Psoas muscle (tissue), 8 donors: ENCODE data around the gene ZNF608. TPM values are rescaled to one million over a fixed set of nuclear protein-coding genes. Genes with fewer than 3 reads are reported as not detected.
A peak's percentile ranks its signal among the peaks of the same experiment; 100 is the strongest.

Experiments
- ATAC-seq, 4 donors: fragments of 200-7000 bp; cut with Tn5 transposase; one replicate each; pipeline ENCODE4 v1.9.1; 2020; ENCODE audit warnings: moderate library complexity in 3 of 4, mild to moderate bottlenecking in 2 of 4
- DNase-seq, 2 donors: peaks; one replicate each; pipeline ENCODE4 v3.0.0-alpha.2; 2020
- H3K27ac ChIP-seq: fragments of 200-600 bp; one replicate; pipeline ENCODE4 v1.8.0; 2022
- H3K27me3 ChIP-seq, 3 donors: fragments of 200-600 bp in 1 of 3; one replicate each; pipeline versions ENCODE4 v1.6.1 to v1.8.0; 2013 to 2022; ENCODE audit warnings: low read length in 2 of 3, mild to moderate bottlenecking in 2 of 3, moderate library complexity in 1 of 3; ENCODE audit not compliant: insufficient read depth in 3 of 3
- H3K36me3 ChIP-seq, 2 donors: fragments of 200-600 bp in 1 of 2; one replicate each; pipeline versions ENCODE4 v1.6.1 to v1.8.0; 2013 to 2022; ENCODE audit warnings: low read depth in 1 of 2, mild to moderate bottlenecking in 1 of 2, moderate library complexity in 1 of 2; ENCODE audit not compliant: insufficient read depth in 1 of 2
- H3K4me1 ChIP-seq: fragments of 200-600 bp; one replicate; pipeline ENCODE4 v1.8.0; 2022
- H3K4me3 ChIP-seq: fragments of 200-600 bp; one replicate; pipeline ENCODE4 v1.8.0; 2022; ENCODE audit warnings: mild to moderate bottlenecking
- H3K9me3 ChIP-seq: fragments of 200-600 bp; one replicate; pipeline ENCODE4 v1.8.0; 2022
- WGBS, 3 donors: extraction: QIAGEN DNeasy Blood & Tissue Kit; methylation state at CpG; one replicate each; pipeline versions ENCODE4 v1.1.6 to v1.1.7; 2013; 5-methylcytosine and 5-hydroxymethylcytosine counted together
- intact Hi-C, 2 donors: fragments of 100-400 bp; cut with DNase I; formaldehyde crosslinking; loops; one replicate each; pipeline versions ENCODE4 v1.11.0 to v1.14.2; 2022
- long read RNA-seq, 2 donors: library from polyadenylated mRNA; unstranded; transcript quantifications; one replicate each; pipeline ENCODE4 v2.0.0, GENCODE V29; 2021
- polyA plus RNA-seq, 3 donors: library from polyadenylated mRNA; stranded (reverse); fragments of 200-250 nt; gene quantifications; one replicate each; pipeline ENCODE4 v1.2.3, GENCODE V29; 2013
- total RNA-seq, 4 donors: library from RNA; stranded (reverse); fragmentation: NEBNext Ultra II Directional in 2 of 4; extraction: Animal tissue kit (Norgen Biotek cat#: 25700) in 2 of 4; gene quantifications; one replicate each; pipeline versions ENCODE4 v1.2.1 to v1.2.4, GENCODE V29; 2021 to 2023
- TF ChIP-seq, protein P1 (sequence below): fragments of 200-600 bp; IDR thresholded peaks from one replicate; pipeline ENCODE4 v1.8.0; 2022; ENCODE audit warnings: antibody characterized with exemption
- donor health status: healthy with polysubstance abuse.
- donor health status: DM: no; HTN: no; CAD: no; lungs with moderate emphysema.
- donor health status: Bipolar disorder and iron deficiency.
- donor health status: healthy.
- donor health status: DM: yes; HTN: yes; CAD: no.
- donor health status: DM: no; HTN: no; CAD: no.
- donor health status: DM: no; HTN: no; CAD: no.
- donor health status: DM: yes; HTN: yes; CAD: no.

The ZNF608 gene
- total RNA-seq = 10 to 100 TPM in 2 of 4 donors, 1 to 10 TPM in 2; 7.3 to 11.7 (median 10.3) TPM
- 1 to 10 TPM; 1.6 to 9.8 (median 3.3) TPM for polyA plus RNA-seq
- long read RNA-seq, donor 1, partial matches to known transcripts = 1 of 2 reads
- long read RNA-seq, donor 1, other reads (novel, unspliced or antisense) = 0 of 2 reads
- long read RNA-seq, donor 2, partial matches to known transcripts = 0 of 5 reads
- long read RNA-seq, donor 2, other reads (novel, unspliced or antisense) = 5 of 5 reads

GRCh38 chr5:124745928-124746915, at the start of gene ZNF608:
Gene ZNF608 (minus strand): TSS chr5:124746639. CDS start chr5:124744989, 1,650 bp downstream.
- DNase-seq (no peak), ATAC-seq (peak in 1 of 4 donors; percentile 25)
- H3K4me3 ChIP-seq = peak within 1 kb of the TSS; percentile 83
- H3K27ac ChIP-seq = peak within 1 kb of the TSS; percentile 95
- H3K4me1 ChIP-seq = peaks cover 22% of the 10 kb centered on the region
- TF ChIP-seq, protein P1, sequence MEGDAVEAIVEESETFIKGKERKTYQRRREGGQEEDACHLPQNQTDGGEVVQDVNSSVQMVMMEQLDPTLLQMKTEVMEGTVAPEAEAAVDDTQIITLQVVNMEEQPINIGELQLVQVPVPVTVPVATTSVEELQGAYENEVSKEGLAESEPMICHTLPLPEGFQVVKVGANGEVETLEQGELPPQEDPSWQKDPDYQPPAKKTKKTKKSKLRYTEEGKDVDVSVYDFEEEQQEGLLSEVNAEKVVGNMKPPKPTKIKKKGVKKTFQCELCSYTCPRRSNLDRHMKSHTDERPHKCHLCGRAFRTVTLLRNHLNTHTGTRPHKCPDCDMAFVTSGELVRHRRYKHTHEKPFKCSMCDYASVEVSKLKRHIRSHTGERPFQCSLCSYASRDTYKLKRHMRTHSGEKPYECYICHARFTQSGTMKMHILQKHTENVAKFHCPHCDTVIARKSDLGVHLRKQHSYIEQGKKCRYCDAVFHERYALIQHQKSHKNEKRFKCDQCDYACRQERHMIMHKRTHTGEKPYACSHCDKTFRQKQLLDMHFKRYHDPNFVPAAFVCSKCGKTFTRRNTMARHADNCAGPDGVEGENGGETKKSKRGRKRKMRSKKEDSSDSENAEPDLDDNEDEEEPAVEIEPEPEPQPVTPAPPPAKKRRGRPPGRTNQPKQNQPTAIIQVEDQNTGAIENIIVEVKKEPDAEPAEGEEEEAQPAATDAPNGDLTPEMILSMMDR = no peak
- WGBS, 3 donors = 2 to 3% (median 3%) methylated on average over 18 of the region's 18 CpGs
- H3K27me3 ChIP-seq = no peaks in the 10 kb centered on the region
- no peaks in the 10 kb centered on the region for H3K9me3 ChIP-seq
- no peaks in the 10 kb centered on the region for H3K36me3 ChIP-seq
- intact Hi-C loops = loop anchor here (2.0 to 10.0 kb wide), 3 partner anchors 84 to 221 kb away; no protein-coding TSS in a partner anchor

DNA sequence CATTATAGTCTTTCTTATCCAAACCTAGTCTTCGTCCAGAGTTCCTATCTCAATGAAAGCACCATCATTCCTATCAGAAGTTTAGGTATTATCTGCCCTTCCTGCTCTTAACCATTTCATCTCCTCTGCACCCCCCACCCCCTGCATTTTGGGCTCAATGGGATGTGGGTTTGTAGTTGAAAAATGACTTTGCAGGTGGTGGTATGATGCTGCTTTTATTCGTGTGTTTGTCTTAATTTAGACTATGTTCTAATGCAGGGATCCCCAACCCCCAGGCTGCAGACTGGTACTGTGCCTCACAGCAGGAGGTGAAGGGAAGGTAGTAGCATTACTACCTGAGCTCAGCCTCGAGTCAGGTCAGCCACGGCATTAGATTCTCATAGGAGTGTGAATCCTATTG, 49.4 kb upstream of the ZNF608 start:
- no peaks in the 10 kb centered on the region for H3K4me1 ChIP-seq
- DNase-seq = no peak
- intact Hi-C loops = no loop called here
- TF ChIP-seq, protein P1 = no peak
- no peak overlapping the region for H3K4me3 ChIP-seq
- no peaks in the 10 kb centered on the region for H3K9me3 ChIP-seq
- no peak overlapping the region for H3K27ac ChIP-seq
- no peaks in the 10 kb centered on the region for H3K36me3 ChIP-seq
- no peak for ATAC-seq
- H3K27me3 ChIP-seq = no peaks in the 10 kb centered on the region
- WGBS, 3 donors = 77 to 86% (median 79%) methylated on average over 4 of the region's 4 CpGs

- H3K9me3 ChIP-seq = no peaks in the 10 kb centered on the region
- DNase-seq (no peak), ATAC-seq (no peak)
- no peaks in the 10 kb centered on the region for H3K4me1 ChIP-seq
- H3K27me3 ChIP-seq = no peaks in the 10 kb centered on the region
- no peak overlapping the region for H3K4me3 ChIP-seq
- WGBS, 3 donors = 38 to 43% (median 38%) methylated on average over 7 of the region's 7 CpGs
- TF ChIP-seq, protein P1 = no peak
- H3K27ac ChIP-seq = no peak overlapping the region
- no peaks in the 10 kb centered on the region for H3K36me3 ChIP-seq
- intact Hi-C loops = no loop called here
Observed at GRCh38 chr5:124790895-124791732, 44.7 kb upstream of the ZNF608 start.

DNA sequence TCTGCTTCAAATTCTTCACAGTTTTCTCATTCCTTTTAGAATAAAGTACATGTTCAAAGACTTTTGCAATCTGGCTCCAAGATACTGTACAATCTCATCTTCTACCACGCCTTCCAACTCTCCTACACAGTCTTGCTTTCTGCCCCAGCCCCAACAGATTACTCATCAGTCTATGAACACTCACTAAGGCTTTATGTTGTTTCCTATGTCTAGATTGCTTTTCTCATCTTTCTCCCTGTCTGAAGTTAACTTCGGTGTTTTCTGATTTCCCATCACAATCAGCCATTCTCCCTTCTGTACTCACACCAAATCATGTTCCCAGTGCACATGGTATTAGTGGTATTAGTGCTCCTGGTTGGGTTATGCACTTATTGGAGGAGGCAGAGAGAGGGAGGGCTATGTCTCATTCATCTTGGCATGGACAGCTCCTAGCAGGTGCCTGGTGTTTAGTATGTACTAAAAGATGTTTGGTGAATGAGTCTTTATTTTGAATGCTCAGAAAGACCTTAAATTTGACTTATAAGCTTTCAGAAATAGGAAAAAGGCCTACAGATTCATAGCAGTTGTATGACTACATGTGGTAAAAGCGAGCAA, 44.0 kb upstream of the ZNF608 start:
- H3K9me3 ChIP-seq = no peaks in the 10 kb centered on the region
- 79 to 84% (median 83%) methylated on average over 3 of the region's 3 CpGs for WGBS, 3 donors
- ATAC-seq = peak in 1 of 4 donors; percentile 51
- no peaks in the 10 kb centered on the region for H3K36me3 ChIP-seq
- DNase-seq = no peak
- no peak overlapping the region for H3K27ac ChIP-seq
- H3K4me3 ChIP-seq = no peak overlapping the region
- intact Hi-C loops = no loop called here
- TF ChIP-seq, protein P1 = no peak
- H3K27me3 ChIP-seq = no peaks in the 10 kb centered on the region
- H3K4me1 ChIP-seq = no peaks in the 10 kb centered on the region
